Measurements from ENCODE around the gene ARRB1. TPM values are rescaled to one million over a fixed set of nuclear protein-coding genes. Genes with fewer than 3 reads are reported as not detected.
"Not testable (repeated sequence)": the region's sequence is repeated elsewhere in the genome, so short reads cannot be mapped to it uniquely, and the experiment has no call there.

ARRB1 gene
- total RNA-seq, 1 donor from 2014 or later = 38.0 TPM

DNA sequence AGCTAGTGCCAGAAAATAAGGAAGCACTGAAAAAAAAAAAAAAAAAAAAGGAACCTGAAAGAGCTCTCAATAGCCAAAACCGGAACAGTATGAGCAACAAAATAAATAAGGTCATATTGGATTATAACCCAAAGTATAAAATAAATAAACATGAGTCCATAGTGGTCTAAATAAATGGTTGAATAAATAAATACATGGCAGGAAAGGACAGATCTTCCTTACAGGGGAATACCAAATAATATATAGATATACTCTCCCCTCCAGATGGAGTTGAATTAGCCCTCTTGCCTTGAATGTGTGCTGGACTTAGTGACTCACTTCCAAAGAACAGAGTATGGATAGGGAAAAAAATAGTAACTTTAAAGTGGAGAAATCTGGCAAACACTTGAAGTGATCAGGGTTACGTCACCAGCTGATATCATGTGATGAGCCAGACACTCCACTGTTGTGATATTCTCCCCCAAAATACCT is 14.3 kb upstream of the ARRB1 start:
- H3K27ac Mint-ChIP-seq (ENCODE audit: unreplicated experiment) = no peak overlapping the region
- peaks cover 4% of the 10 kb centered on the region for H3K36me3 Mint-ChIP-seq (ENCODE audit: unreplicated experiment)
- H3K4me3 Mint-ChIP-seq (ENCODE audit: unreplicated experiment) = no peak overlapping the region
- H3K4me1 Mint-ChIP-seq (ENCODE audit: low read depth, unreplicated experiment) = no peaks in the 10 kb centered on the region
- H3K9me3 Mint-ChIP-seq (ENCODE audit: unreplicated experiment) = peaks cover 1% of the 10 kb centered on the region
- H3K27me3 Mint-ChIP-seq (ENCODE audit: unreplicated experiment) = no peaks in the 10 kb centered on the region
- DNase-seq = no peak
- TF ChIP-seq, protein P1, sequence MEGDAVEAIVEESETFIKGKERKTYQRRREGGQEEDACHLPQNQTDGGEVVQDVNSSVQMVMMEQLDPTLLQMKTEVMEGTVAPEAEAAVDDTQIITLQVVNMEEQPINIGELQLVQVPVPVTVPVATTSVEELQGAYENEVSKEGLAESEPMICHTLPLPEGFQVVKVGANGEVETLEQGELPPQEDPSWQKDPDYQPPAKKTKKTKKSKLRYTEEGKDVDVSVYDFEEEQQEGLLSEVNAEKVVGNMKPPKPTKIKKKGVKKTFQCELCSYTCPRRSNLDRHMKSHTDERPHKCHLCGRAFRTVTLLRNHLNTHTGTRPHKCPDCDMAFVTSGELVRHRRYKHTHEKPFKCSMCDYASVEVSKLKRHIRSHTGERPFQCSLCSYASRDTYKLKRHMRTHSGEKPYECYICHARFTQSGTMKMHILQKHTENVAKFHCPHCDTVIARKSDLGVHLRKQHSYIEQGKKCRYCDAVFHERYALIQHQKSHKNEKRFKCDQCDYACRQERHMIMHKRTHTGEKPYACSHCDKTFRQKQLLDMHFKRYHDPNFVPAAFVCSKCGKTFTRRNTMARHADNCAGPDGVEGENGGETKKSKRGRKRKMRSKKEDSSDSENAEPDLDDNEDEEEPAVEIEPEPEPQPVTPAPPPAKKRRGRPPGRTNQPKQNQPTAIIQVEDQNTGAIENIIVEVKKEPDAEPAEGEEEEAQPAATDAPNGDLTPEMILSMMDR (IDR thresholded peaks at IDR 0.05; ENCODE audit: partially characterized antibody, unreplicated experiment) = no peak

DNA sequence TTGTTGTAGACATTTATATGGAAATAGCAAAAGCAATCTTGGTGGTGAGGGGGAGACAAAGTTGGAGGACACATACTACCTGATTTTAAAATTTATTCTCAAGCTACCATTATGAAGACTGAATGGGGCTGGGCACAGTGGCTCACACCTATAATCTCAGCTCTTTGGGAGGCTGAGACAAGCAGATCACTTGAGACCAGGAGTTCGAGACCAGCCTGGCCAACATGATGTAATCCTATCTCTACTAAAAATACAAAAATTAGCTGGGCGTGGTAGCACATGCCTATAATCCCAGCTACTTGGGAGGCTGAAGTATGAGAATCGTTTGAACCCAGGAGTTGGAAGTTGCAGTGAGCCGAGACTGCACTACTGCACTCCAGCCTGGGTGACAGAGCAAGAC is 10.8 kb upstream of the ARRB1 start:
- not testable (repeated sequence) for DNase-seq; H3K27me3 Mint-ChIP-seq (ENCODE audit: unreplicated experiment); H3K4me1 Mint-ChIP-seq (ENCODE audit: low read depth, unreplicated experiment); H3K4me3 Mint-ChIP-seq (ENCODE audit: unreplicated experiment); H3K36me3 Mint-ChIP-seq (ENCODE audit: unreplicated experiment); H3K27ac Mint-ChIP-seq (ENCODE audit: unreplicated experiment); H3K9me3 Mint-ChIP-seq (ENCODE audit: unreplicated experiment)

DNA sequence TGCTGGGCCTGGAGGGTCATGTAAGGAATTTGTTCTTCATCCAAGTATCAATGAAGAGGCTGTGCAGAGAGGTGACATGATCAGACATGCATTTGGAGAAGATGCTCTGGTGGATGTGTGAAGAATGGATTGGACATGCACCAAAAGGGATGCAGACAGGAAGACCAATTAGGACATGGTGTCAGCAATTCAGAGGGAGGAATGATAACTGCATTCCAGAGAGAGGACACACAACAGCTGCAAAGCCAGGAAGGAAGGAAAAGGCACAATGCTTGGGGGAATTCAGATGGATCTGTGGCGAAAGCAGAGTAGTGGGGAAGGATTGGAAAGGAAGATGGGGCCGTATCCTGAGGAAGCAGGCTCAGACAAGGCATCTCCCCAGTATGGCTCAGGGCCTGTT is 5.2 kb upstream of the ARRB1 start:
- DNase-seq = no peak
- H3K9me3 Mint-ChIP-seq (ENCODE audit: unreplicated experiment) = peaks cover 5% of the 10 kb centered on the region
- H3K27ac Mint-ChIP-seq (ENCODE audit: unreplicated experiment) = no peak overlapping the region
- H3K27me3 Mint-ChIP-seq (ENCODE audit: unreplicated experiment) = peaks cover 7% of the 10 kb centered on the region
- H3K4me1 Mint-ChIP-seq (ENCODE audit: low read depth, unreplicated experiment) = no peaks in the 10 kb centered on the region
- H3K36me3 Mint-ChIP-seq (ENCODE audit: unreplicated experiment) = no peaks in the 10 kb centered on the region
- no peak overlapping the region for H3K4me3 Mint-ChIP-seq (ENCODE audit: unreplicated experiment)
- TF ChIP-seq, protein P1 (IDR thresholded peaks at IDR 0.05; ENCODE audit: partially characterized antibody, unreplicated experiment) = no peak

DNA sequence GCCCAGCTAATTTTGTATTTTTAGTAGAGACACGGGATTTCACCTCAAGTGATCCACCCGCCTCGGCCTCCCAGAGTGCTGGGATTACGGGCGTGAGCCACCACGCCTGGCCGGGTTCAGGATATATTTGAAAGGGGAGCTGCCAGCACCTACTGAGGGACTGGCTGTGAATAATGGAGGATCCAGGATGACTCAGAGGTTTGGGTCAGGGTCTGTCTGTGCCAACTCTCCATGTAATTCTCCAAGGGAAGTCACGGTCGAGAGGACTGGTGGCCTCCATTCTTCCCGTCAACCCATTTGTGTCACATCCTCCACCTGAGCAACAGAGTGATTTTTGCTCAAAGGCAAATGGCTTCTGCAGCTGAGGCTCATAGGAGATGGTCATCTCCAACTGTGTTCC is 3.6 kb upstream of the ARRB1 start:
- Mint-ChIP-seq H3K4me3 (ENCODE audit: unreplicated experiment) (no peak overlapping the region), H3K27me3 (ENCODE audit: unreplicated experiment) (peaks cover 15% of the 10 kb centered on the region), H3K9me3 (ENCODE audit: unreplicated experiment) (peaks cover 12% of the 10 kb centered on the region), H3K36me3 (ENCODE audit: unreplicated experiment) (peaks cover 5% of the 10 kb centered on the region), H3K4me1 (ENCODE audit: low read depth, unreplicated experiment) (peaks cover 8% of the 10 kb centered on the region), H3K27ac (ENCODE audit: unreplicated experiment) (no peak overlapping the region)
- no peak for DNase-seq
- TF ChIP-seq, protein P1 (IDR thresholded peaks at IDR 0.05; ENCODE audit: partially characterized antibody, unreplicated experiment) = no peak

DNA sequence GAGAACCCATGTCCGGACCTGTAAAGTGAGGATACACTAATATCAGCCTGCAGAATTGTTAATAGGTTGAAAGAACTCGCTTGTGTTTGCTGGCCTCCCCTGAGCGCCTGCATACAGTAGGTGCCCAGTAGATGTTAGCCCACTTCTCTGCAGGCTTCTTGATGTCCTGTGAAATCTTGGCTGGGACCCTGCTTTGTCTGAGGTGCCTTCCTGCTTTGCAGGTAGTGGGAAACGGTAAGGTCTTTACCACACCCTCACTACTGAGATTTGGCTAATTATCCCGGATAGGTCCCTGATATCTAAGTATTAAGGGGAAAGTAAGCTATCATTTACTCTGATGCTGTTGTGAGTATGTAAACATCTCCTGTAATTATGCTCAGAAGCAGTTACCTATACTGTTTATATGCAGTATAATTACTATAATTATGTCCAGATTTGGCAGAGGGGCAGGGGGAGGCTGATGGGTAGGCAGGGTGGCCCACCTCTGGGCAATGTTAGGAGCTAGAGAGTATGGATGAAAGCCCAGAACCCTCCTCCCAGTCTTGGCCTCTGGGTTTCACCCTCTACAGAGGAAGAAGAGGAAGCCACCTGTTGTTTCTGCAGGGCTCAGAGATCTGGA is 1.2 kb upstream of the ARRB1 start:
- Mint-ChIP-seq H3K27me3 (ENCODE audit: unreplicated experiment) (peaks cover 16% of the 10 kb centered on the region), H3K4me1 (ENCODE audit: low read depth, unreplicated experiment) (peaks cover 16% of the 10 kb centered on the region), H3K9me3 (ENCODE audit: unreplicated experiment) (peaks cover 13% of the 10 kb centered on the region), H3K36me3 (ENCODE audit: unreplicated experiment) (peaks cover 5% of the 10 kb centered on the region), H3K27ac (ENCODE audit: unreplicated experiment) (peak overlapping the region; percentile 55), H3K4me3 (ENCODE audit: unreplicated experiment) (peak overlapping the region; percentile 82)
- no peak for DNase-seq
- TF ChIP-seq, protein P1 (IDR thresholded peaks at IDR 0.05; ENCODE audit: partially characterized antibody, unreplicated experiment) = no peak

Measured in glutamatergic neuron (in vitro differentiated cells).